ENCODE data around the gene NEXN.
"Not testable (repeated sequence)": the region's sequence is repeated elsewhere in the genome, so short reads cannot be mapped to it uniquely, and the experiment has no call there.

The NEXN gene

GRCh38 chr1:77906019-77906545 lies 17.7 kb downstream of the NEXN start:
- no peak for DNase-seq

- DNase-seq, result no peak
Observed at GRCh38 chr1:77906624-77907023, 18.2 kb downstream of the NEXN start.

- no peak for DNase-seq
Observed at GRCh38 chr1:77910116-77910515, 21.7 kb downstream of the NEXN start.

- not testable (repeated sequence) for DNase-seq
Observed at GRCh38 chr1:77918918-77919317, 30.5 kb downstream of the NEXN start.

GRCh38 chr1:77925518-77925917 lies 37.1 kb downstream of the NEXN start:
- no peak for DNase-seq

- no peak for DNase-seq
Observed at GRCh38 chr1:77925956-77926355, 37.5 kb downstream of the NEXN start.

GRCh38 chr1:77926561-77927357 lies 38.3 kb downstream of the NEXN start:
- DNase-seq, result no peak

- DNase-seq, result no peak
Observed at GRCh38 chr1:77927414-77927813, 39.0 kb downstream of the NEXN start.

DNA sequence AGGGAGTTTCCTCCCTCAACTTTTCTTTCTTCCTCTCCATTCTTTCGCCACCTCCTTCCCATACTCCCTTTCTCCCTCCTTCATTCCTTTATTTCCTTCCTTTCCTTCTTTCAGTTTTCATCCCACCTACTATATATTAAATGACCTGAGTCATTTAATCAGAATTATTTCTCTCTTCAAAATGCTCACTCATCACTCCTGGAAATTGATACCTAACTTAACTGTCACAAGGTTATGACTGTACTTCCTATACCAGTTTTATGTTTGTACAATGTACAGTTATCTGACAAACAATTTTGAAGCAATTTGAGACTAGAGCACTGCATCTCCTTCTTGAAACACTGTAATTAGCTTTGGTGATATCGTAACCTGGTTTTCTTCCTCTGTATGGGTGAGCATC lies 41.4 kb downstream of the NEXN start:
- DNase-seq, result no peak

GRCh38 chr1:77938651-77939050 lies 50.2 kb downstream of the NEXN start:
- DNase-seq, result no peak

DNA sequence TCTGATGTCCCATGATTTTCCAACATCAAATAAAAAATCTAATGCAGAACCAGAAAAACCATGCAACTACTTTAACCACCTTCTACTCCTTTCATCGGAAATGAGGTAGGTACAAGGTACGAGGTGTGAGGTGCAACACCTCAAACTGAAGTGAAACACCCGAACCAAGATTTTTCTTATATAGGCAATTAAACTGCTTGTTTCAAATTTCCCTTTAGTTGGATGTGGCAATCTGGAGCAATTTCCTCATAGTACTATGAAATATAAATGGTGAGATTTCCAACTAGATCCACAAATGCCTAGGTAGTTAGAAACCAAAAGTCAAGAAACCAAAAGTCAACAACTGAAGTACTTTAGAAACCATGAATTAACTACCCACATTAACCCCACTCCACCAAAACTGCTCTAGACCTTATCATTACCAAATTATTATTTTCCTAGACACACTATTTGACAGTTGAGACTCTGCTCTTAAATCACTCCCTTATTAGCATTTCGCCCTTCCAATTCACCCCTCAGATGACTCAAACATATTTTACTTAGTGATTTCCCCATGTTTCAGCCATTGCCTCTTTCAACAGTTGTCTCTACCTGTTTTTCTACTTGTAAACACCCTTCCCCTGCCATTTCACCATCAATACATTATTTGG lies 52.6 kb downstream of the NEXN start:
- DNase-seq, result no peak

GRCh38 chr1:77942400-77943140 lies 54.1 kb downstream of the NEXN start:
- no peak for DNase-seq

- no peak for DNase-seq
Observed at GRCh38 chr1:77945345-77945744, 56.9 kb downstream of the NEXN start.

DNA sequence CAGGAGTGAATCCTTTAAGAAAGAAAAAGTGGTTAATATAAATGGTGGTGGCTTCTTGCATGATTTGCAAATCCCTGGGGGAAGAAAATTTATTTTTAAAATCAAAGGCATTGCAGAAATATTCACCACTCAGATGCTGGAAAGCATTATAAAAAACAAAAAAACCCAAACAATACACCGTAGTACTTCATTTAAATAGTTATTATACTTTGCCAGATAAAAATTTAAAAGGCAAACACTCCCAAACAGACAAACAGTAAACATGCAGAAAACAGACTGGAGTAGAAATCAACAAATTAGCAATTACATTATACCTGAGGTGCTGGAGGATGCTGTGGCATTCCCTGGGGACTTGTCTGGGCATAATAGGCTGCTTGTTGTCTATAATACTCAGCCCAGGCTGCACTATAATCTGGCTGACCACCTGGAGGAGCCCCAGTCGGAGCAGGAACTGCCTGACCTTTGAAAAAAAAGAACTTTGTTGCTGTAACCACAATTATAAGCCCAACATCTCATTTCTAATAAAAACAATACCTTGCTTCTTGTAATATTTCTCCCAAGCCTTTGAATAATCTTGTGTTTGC lies 60.5 kb downstream of the NEXN start:
- no peak for DNase-seq

DNA sequence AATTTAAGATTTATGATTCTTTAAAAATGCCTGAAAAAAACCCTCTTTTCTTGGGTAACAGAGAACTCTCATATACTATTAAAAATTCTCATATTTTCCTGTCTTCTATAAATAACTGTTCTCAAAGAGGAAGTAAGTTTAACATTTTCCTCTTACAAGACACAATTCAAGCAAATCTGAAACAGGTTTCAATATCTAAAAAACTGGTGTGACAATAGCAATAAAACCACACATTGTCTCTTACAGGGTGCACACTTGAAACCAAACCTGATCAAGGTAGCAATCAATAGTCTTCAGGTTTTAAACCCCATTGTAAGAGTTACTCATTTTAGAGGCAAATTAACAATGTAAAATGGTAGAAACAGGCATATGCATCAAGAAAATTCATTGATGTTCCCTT lies 62.4 kb downstream of the NEXN start:
- no peak for DNase-seq

GRCh38 chr1:77951328-77951727 lies 62.9 kb downstream of the NEXN start:
- DNase-seq, result no peak

- no peak for DNase-seq
Observed at GRCh38 chr1:77953907-77954306, 65.5 kb downstream of the NEXN start.

- DNase-seq, result no peak
Observed at GRCh38 chr1:77954521-77954920, 66.1 kb downstream of the NEXN start.

GRCh38 chr1:77955709-77956108 lies 67.3 kb downstream of the NEXN start:
- no peak for DNase-seq

DNA sequence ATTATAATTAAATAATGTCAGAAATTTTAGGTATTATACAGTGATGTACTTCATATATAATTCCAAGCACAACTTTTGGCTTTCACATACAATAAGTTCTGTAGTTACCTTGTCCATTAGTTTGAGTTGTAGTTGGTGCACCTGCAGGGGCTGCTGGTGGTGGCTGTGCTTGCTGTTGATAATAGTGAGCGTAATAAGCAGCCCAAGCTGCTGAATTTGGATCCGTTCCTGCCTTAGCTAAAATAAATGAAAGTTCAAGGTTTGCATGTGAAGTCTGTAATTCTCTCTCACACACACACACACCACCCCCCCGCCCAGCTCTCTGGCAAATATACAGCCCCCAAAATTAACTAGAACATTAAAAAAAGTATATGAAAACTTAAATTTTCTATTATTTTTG lies 68.0 kb downstream of the NEXN start:
- no peak for DNase-seq

DNA sequence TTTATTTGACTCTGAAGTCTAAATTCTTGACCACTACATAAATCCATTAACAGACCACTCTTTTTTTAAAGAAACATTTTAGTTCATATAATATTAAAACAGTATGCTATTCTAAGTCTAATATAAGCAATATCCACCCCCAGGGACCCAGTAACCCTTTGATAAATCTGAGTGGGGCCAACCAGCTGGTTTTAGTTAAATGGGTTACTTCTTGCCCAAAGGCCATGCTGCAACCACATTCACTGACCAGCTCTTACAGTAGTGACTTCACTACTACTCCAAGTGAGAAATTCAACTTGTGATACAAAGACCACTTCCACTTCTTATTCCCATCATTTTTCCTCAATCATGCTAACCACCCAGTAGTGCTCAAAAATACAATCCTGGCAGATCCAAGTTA lies 70.0 kb downstream of the NEXN start:
- DNase-seq, result no peak

- DNase-seq, result no peak
Observed at GRCh38 chr1:77958850-77959249, 70.4 kb downstream of the NEXN start.

DNA sequence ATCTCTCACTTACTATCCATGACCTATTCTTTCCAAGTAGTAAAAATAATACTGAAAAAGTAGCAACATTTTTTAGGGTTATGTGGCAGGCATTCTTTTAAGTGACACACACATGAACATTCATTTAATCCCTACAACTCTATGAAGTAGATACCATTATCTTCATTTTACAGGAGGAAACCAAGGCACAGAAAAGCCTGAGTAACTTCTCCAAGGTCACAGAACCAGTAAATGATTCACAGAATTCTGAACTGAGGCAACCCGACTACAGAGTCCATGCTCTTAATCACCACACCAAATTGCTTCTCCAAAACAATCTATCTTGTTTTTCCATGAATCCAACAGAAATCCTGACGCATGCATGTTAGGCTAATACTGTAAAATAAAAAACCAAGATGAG lies 73.0 kb downstream of the NEXN start:
- no peak for DNase-seq
